K562 (cell line): ENCODE results near the gene YJU2. TPM values are rescaled to one million over a fixed set of nuclear protein-coding genes. Genes with fewer than 3 reads are reported as not detected.
A peak's percentile ranks its signal among the peaks of the same experiment; 100 is the strongest.

ENCODE experiments used
- ARID1B ChIP-seq: fragments of 450-650 bp; IDR thresholded peaks from 2 replicates; pipeline ENCODE4 v1.6.1; 2016; ENCODE audit warnings: antibody characterized with exemption, mild to moderate bottlenecking, inconsistent platforms
- ARID2 ChIP-seq: fragments of 450-650 bp; IDR thresholded peaks from 2 replicates; pipeline ENCODE4 v1.6.1; 2017; ENCODE audit warnings: antibody characterized with exemption, mild to moderate bottlenecking
- BCOR ChIP-seq: fragments of 450-650 bp; IDR thresholded peaks from 2 replicates; pipeline ENCODE4 v1.6.1; 2016
- CBX2 ChIP-seq: fragments of 200-600 bp; sonication (generic); IDR thresholded peaks from one replicate; pipeline ENCODE4 v1.6.1; 2012; ENCODE audit warnings: mild to moderate bottlenecking, low read length, inconsistent platforms; ENCODE audit not compliant: insufficient read depth, poor library complexity, severe bottlenecking
- FOSL1 ChIP-seq: fragments of 200-800 bp; sonication (Bioruptor generic); conservative IDR thresholded peaks from 2 replicates; pipeline ENCODE4 v1.6.1; 2016; ENCODE audit warnings: missing genetic modification characterization, missing compliant biosample characterization
- GTF2A2 ChIP-seq: IDR thresholded peaks from 2 replicates; pipeline ENCODE4 v1.6.1; 2016; ENCODE audit warnings: mild to moderate bottlenecking, missing genetic modification characterization, missing compliant biosample characterization
- HDAC1 ChIP-seq, 2 experiments: fragments of 450-650 bp; IDR thresholded peaks; 2 replicates each; pipeline ENCODE4 v1.6.1; 2016 to 2017; ENCODE audit warnings: inconsistent platforms in 1 of 2, mild to moderate bottlenecking in 1 of 2, moderate library complexity in 1 of 2
- PHF20 ChIP-seq: fragments of 450-650 bp; IDR thresholded peaks from 2 replicates; pipeline ENCODE4 v1.6.1; 2018; ENCODE audit not compliant: partially characterized antibody
- POLR2A ChIP-seq: fragments of 450-650 bp; conservative IDR thresholded peaks from 2 replicates; pipeline ENCODE4 v1.6.1; 2016
- POLR3G ChIP-seq: IDR thresholded peaks from 2 replicates; pipeline ENCODE4 v1.6.1; 2011; ENCODE audit not compliant: insufficient read length, insufficient replicate concordance; ENCODE audit errors: extremely low read depth
- POU5F1 ChIP-seq: fragments of 150-350 bp; IDR thresholded peaks from 2 replicates; pipeline ENCODE4 v1.6.1; 2014; ENCODE audit warnings: borderline replicate concordance, low read length, low read depth, mild to moderate bottlenecking; ENCODE audit not compliant: partially characterized antibody
- SMAD2 ChIP-seq: fragments of 150-350 bp; IDR thresholded peaks from 2 replicates; pipeline ENCODE4 v1.6.1; 2014; ENCODE audit warnings: low read depth, mild to moderate bottlenecking, low read length
- SP2 ChIP-seq: IDR thresholded peaks from 2 replicates; pipeline ENCODE4 v1.6.1; 2011; ENCODE audit warnings: mild to moderate bottlenecking, low read depth, low read length, moderate library complexity; ENCODE audit not compliant: poor library complexity, severe bottlenecking; ENCODE audit errors: extremely low read depth
- THRAP3 ChIP-seq: fragments of 450-650 bp; IDR thresholded peaks from 2 replicates; pipeline ENCODE4 v1.6.1; 2016; ENCODE audit warnings: mild to moderate bottlenecking, inconsistent platforms, borderline replicate concordance
- TOE1 ChIP-seq, 2 experiments: fragments of 450-650 bp in 1 of 2; sonication (generic) in 1 of 2; formaldehyde crosslinking in 1 of 2; IDR thresholded peaks; 2 replicates each; pipeline versions ENCODE4 v1.7.1 to v1.8.0; 2016 to 2022; ENCODE audit warnings: borderline replicate concordance in 2 of 2, mild to moderate bottlenecking in 2 of 2, antibody characterized with exemption in 1 of 2, inconsistent platforms in 1 of 2, low read depth in 1 of 2, missing genetic modification reagents in 1 of 2, moderate library complexity in 1 of 2
- U2AF2 ChIP-seq: fragments of 200-400 bp; formaldehyde crosslinking; optimal IDR thresholded peaks from 2 replicates; pipeline ENCODE3; 2017; ENCODE audit warnings: low read depth, mild to moderate bottlenecking, low read length
- ZBED1 ChIP-seq: IDR thresholded peaks from 2 replicates; pipeline ENCODE4 v1.6.1; 2014
- ZNF551 ChIP-seq: fragments of 250-450 bp; sonication (Bioruptor Pico); IDR thresholded peaks from 2 replicates; pipeline ENCODE4 v1.5.0; 2021; ENCODE audit warnings: mild to moderate bottlenecking, moderate library complexity
- ZNF830 ChIP-seq: fragments of 250-450 bp; sonication (Bioruptor Pico); IDR thresholded peaks from 2 replicates; pipeline ENCODE4 v1.5.0; 2021; ENCODE audit warnings: mild to moderate bottlenecking
- ZSCAN32 ChIP-seq: fragments of 450-650 bp; formaldehyde crosslinking; IDR thresholded peaks from 2 replicates; pipeline ENCODE4 v1.4.0; 2020; ENCODE audit warnings: mild to moderate bottlenecking, moderate library complexity
- polyA plus RNA-seq, 8 experiments: library from polyadenylated mRNA; depleted of rRNA in 4 of 8; stranded (reverse) in 5 of 8; unstranded in 3 of 8; fragments of >200 nt; fragmentation: Nextera tagmentation in 2 of 8; fragmentation: Illumina TruSeq in 1 of 8; extraction: Ambion mirVana in 2 of 8; extraction: Trizol in 1 of 8; gene quantifications; 2 replicates each; pipeline versions ENCODE4 v1.2.1 to v1.2.3, GENCODE V29; 2011 to 2014; ENCODE audit warnings: inconsistent platforms in 1 of 8, missing spikeins in 1 of 8
- total RNA-seq, 7 experiments: library from RNA; depleted of rRNA in 6 of 7; stranded (reverse); fragments of >200 nt in 6 of 7; fragmentation: Illumina TruSeq in 2 of 7; extraction: Trizol in 2 of 7; gene quantifications; 2 replicates each; pipeline versions ENCODE4 v1.2.1 to v1.2.3, GENCODE V29; 2011 to 2021; ENCODE audit warnings: low replicate concordance in 1 of 7
- TF ChIP-seq, protein P1 (sequence below): fragments of 250-450 bp; sonication (Bioruptor Pico); IDR thresholded peaks from 2 replicates; pipeline ENCODE4 v1.4.0; 2020; ENCODE audit warnings: mild to moderate bottlenecking, moderate library complexity
- TF ChIP-seq, protein P2 (sequence below): sonication (generic); formaldehyde crosslinking; IDR thresholded peaks from 2 replicates; pipeline ENCODE4 v1.8.1; 2023; ENCODE audit warnings: missing genetic modification reagents, mild to moderate bottlenecking, borderline replicate concordance

YJU2 gene
- total and polyA plus RNA-seq, 9 of the 15 experiments (the other 6 are each of a cell fraction or from before 2014, with no cell fraction given) = 0.41 to 34.9 (median 19.3) TPM

DNA sequence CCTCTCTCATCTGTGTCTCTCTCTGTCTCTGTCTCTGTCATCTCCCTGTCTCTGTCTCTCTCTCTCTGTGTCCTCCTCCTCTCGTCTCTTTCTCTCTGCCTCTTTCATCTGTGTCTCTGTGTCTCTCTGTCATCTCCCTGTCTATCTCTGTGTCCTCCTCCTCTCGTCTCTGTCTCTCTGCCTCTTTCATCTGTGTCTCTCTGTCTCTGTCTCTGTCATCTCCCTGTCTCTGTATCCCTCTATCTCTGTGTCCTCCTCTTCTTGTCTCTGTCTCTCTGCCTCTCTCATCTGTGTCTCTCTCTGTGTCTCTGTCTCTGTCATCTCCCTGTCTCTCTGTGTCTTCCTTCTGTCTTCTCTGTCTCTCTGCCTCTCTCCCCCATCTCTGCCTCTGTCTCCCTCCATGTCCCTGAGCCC, 18.1 kb upstream of the YJU2 start (continued):
- TF ChIP-seq POLR3G = no peak
- peak; percentile 41 for TF ChIP-seq PHF20
- TF ChIP-seq HDAC1 (IDR thresholded peaks at IDR 0.05) = peak in 1 of 2 experiments; percentile 34; a peak in 2 of 4 replicates
- no peak for TF ChIP-seq ZNF551 (CRISPR knock-in tag)
- TF ChIP-seq ARID2 = 0 out of 2 replicates have a peak, but pooled peaks have one; percentile 21
- TF ChIP-seq TOE1 (IDR thresholded peaks at IDR 0.05; ENCODE audit: borderline replicate concordance) = no peak
- TF ChIP-seq TOE1 (CRISPR knock-in tag; IDR thresholded peaks at IDR 0.05; ENCODE audit: borderline replicate concordance, low read depth) = no peak
- no peak for TF ChIP-seq FOSL1 (tag)
- TF ChIP-seq ZNF830 = no peak
- TF ChIP-seq SP2 = no peak
- TF ChIP-seq POU5F1 = no peak
- TF ChIP-seq GTF2A2 = no peak
- no peak for TF ChIP-seq POLR2A
- TF ChIP-seq CBX2 = no peak
- TF ChIP-seq SMAD2 = no peak
- TF ChIP-seq, protein P1, sequence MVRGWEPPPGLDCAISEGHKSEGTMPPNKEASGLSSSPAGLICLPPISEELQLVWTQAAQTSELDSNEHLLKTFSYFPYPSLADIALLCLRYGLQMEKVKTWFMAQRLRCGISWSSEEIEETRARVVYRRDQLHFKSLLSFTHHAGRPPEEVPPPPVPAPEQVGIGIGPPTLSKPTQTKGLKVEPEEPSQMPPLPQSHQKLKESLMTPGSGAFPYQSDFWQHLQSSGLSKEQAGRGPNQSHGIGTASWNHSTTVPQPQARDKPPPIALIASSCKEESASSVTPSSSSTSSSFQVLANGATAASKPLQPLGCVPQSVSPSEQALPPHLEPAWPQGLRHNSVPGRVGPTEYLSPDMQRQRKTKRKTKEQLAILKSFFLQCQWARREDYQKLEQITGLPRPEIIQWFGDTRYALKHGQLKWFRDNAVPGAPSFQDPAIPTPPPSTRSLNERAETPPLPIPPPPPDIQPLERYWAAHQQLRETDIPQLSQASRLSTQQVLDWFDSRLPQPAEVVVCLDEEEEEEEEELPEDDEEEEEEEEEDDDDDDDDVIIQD = no peak
- no peak for TF ChIP-seq ZBED1
- TF ChIP-seq, protein P2, sequence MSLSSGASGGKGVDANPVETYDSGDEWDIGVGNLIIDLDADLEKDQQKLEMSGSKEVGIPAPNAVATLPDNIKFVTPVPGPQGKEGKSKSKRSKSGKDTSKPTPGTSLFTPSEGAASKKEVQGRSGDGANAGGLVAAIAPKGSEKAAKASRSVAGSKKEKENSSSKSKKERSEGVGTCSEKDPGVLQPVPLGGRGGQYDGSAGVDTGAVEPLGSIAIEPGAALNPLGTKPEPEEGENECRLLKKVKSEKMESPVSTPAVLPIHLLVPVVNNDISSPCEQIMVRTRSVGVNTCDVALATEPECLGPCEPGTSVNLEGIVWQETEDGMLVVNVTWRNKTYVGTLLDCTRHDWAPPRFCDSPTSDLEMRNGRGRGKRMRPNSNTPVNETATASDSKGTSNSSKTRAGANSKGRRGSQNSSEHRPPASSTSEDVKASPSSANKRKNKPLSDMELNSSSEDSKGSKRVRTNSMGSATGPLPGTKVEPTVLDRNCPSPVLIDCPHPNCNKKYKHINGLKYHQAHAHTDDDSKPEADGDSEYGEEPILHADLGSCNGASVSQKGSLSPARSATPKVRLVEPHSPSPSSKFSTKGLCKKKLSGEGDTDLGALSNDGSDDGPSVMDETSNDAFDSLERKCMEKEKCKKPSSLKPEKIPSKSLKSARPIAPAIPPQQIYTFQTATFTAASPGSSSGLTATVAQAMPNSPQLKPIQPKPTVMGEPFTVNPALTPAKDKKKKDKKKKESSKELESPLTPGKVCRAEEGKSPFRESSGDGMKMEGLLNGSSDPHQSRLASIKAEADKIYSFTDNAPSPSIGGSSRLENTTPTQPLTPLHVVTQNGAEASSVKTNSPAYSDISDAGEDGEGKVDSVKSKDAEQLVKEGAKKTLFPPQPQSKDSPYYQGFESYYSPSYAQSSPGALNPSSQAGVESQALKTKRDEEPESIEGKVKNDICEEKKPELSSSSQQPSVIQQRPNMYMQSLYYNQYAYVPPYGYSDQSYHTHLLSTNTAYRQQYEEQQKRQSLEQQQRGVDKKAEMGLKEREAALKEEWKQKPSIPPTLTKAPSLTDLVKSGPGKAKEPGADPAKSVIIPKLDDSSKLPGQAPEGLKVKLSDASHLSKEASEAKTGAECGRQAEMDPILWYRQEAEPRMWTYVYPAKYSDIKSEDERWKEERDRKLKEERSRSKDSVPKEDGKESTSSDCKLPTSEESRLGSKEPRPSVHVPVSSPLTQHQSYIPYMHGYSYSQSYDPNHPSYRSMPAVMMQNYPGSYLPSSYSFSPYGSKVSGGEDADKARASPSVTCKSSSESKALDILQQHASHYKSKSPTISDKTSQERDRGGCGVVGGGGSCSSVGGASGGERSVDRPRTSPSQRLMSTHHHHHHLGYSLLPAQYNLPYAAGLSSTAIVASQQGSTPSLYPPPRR (CRISPR knock-in tag) = no peak
- TF ChIP-seq ZSCAN32 (CRISPR knock-in tag) = no peak
- 0 out of 2 replicates have a peak, but pooled peaks have one; percentile 42 for TF ChIP-seq THRAP3
- no peak for TF ChIP-seq U2AF2
- peak; percentile 78 for TF ChIP-seq BCOR
- TF ChIP-seq ARID1B = 0 out of 2 replicates have a peak, but pooled peaks have one; percentile 25
